T-helper 1 cell treated with Interleukin-12 subunit alpha and Interleukin-12 subunit beta and Interleukin-4 antibody, amounts not matched to agents 30 ng/mL and 1 ng/mL, for 36 hours (primary cell): Measurements from ENCODE around the gene ABCA13. TPM values are rescaled to one million over a fixed set of nuclear protein-coding genes. Genes with fewer than 3 reads are reported as not detected.

ENCODE experiments used
- intact Hi-C: fragments of 100-400 bp; cut with micrococcal nuclease; formaldehyde crosslinking; loops from one replicate; pipeline ENCODE4 v1.15.1; 2024
- total RNA-seq: library from RNA; stranded (reverse); gene quantifications from 2 replicates; pipeline ENCODE4 v1.2.3, GENCODE V29; 2022

Gene ABCA13
- total RNA-seq, 1 donor from 2014 or later = 0.05 TPM

GRCh38 chr7:48627164-48627563 lies 455.9 kb downstream of the ABCA13 start:
- intact Hi-C loops = no loop called here

GRCh38 chr7:48628793-48629349 lies 457.6 kb downstream of the ABCA13 start:
- intact Hi-C loops = no loop called here

DNA sequence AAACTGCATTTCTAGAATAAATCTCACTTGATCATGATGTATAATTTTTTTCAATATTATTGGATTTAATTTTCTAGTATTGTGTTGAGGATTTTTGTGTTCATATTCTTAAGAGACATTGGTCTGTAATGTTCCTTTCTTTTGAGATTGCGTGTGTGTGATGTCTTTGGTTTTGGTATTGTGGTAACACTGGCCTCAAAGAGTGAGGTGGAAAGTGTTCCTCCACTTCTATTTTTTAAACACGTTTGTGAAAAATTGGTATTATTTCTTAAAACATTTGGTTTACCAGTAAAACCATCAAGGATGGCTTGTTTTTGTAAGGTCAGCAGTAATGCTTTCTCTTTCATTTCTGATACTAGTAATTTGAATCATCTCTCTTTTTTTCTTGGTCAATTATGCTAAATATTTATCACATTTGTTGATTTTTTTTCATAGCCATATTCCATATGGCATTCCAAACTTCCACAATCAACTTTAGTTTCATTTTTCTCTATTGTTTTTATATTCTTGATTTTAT lies 462.9 kb downstream of the ABCA13 start:
- intact Hi-C loops = no loop called here

DNA sequence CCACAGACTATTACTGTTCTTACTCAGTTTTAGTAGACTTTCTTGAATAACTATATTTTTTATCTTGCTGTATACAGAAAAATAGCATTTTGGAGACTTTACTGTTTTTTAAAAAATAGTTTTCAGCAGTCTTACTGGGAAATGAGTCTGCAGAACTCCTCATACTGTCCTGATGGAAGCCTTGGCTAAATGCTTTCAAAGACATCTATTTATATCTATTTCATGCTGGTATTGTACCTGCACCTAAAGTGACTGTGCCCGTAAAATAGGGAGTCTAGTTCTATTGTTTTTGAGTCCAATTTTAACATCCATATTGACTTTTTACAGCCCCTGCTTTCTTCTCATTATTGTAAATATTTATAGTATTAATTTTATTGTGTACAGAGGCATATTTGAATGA lies 464.5 kb downstream of the ABCA13 start:
- intact Hi-C loops = loop anchor here (5.0 kb wide), 1 partner anchor 147 kb away; no protein-coding TSS in a partner anchor

DNA sequence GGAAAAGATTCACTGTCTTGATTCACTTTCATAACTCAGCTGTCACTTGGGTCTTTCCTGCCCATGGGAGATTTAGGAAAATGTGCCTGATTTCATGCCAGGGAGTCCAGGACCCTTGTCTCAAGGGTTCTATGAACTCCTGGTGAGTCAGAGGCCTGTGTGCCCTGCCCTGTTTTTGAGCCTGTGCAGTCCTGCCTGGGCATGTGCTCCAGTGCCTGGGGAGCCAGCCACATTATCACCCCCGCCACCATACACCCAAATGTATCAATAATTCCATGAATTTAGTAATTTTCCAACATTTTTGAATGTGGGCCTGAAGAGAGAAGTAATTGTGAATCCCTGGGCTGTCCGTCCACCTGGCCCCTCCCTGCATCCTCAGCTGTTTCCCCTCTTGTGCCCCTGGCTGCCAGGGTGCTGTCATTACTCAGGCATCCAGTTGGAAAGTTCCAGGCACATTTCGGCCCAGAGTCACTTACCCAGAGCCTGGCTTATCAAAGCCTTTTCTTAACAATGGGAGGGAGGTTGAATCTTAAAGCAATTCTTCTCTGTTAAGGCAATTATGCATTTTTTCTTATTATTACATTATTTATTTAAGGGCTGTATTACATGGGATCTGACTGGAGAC lies 465.2 kb downstream of the ABCA13 start:
- intact Hi-C loops = loop anchor here (5.0 kb wide), 1 partner anchor 146 kb away; no protein-coding TSS in a partner anchor

- intact Hi-C loops = loop anchor here (5.0 kb wide), 1 partner anchor 145 kb away; no protein-coding TSS in a partner anchor
These were observed 466.1 kb downstream of the ABCA13 start for GRCh38 chr7:48637382-48637781.

DNA sequence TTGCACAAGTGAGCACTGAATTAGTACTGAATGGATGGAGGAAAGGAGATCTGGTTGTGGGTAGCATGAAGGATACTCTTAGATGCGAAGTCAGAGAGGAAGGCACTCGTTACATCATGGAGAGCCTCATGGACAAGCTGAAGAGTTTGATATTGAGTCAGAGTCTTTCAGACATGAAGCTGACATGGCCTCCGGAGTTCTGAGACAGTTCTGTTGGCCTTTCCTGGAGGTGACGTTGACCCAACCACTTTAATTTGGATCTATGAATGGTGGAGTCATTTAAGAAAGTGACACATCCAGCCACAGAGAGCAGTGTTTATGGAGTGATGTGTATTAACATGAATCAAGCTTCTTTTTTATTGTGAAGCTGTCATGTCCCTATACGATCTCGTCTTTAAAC lies 466.8 kb downstream of the ABCA13 start:
- intact Hi-C loops = loop anchor here (5.0 kb wide), 1 partner anchor 144 kb away; no protein-coding TSS in a partner anchor

DNA sequence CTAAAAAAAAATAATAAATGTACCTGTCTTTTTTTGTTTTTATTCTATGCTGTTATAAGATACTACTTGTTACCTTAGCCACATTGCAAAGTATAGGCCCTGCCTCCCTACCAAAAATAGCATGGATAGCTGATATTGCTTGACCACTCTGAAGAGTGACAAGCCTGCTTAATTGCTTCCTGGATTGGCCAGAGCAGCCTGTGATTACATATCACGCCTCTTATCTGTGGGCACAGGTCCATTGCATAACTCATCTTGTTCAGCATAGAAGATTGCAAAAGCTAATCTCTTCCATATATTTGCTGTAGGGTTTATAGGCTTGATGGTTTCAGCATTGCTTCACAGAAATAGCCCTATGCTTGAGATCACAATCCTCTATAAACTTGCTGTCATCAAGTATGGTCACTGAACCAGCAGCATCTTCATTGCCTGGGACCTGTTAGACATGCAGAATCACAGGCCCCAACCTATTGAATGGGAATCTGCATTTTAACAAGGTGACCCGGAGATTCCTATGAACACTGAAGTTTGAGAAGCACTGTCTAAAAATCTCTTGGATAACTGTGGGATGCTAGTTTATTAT lies 472.3 kb downstream of the ABCA13 start:
- intact Hi-C loops = no loop called here

GRCh38 chr7:48658138-48658537 lies 486.9 kb downstream of the ABCA13 start:
- intact Hi-C loops = no loop called here

GRCh38 chr7:48660306-48660870 lies 489.1 kb downstream of the ABCA13 start:
- intact Hi-C loops = no loop called here

GRCh38 chr7:48664241-48664640 lies 493.0 kb downstream of the ABCA13 start:
- intact Hi-C loops = no loop called here

- intact Hi-C loops = no loop called here
These were observed 494.3 kb downstream of the ABCA13 start for GRCh38 chr7:48665353-48666135.

- intact Hi-C loops = no loop called here
These were observed 496.1 kb downstream of the ABCA13 start for GRCh38 chr7:48667407-48667806.

- intact Hi-C loops = no loop called here
These were observed 500.4 kb downstream of the ABCA13 start for GRCh38 chr7:48671656-48672055.

DNA sequence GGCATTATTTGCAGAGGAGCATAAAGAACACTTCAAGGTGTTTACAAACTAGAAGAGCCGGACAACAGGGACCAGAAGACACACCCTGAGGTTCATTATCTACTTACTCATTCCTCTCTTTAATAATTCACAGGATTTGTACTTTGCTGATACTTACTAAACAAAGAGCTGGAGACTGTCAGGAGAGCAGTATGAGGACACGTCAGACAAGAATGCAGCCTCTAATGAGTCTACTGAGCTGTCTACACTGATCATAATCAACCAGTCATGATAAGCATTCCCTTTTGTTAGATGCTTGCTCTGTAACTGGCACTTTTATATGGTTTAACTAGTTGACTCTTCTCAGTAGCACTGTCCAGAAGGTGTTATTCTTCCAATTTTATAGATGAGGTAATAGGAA lies 509.7 kb downstream of the ABCA13 start:
- intact Hi-C loops = no loop called here

DNA sequence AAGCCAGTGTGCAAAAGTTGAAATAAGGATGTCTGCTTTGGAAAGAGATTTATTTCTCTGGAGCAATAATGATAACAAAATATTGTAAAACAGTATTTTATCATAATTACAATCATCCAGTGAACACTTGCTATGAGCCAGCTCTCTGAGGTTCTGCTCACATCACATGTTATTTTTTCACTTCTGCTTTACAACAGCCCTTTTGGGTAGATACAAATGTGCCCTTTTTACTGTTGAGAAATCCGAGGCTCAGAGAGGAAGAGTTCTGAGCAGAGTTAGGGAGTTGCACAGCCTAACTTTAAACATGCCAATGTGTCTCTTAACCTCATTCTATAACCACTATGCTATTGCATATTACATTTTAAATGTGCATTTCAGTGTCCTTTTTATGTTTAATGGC lies 520.5 kb downstream of the ABCA13 start:
- intact Hi-C loops = no loop called here

Other genes with a start within 250 kb of the ABCA13 start
- 0.07 and 0.12 TPM in 2 replicates for gene PKD1L1, start 223.0 kb upstream of the ABCA13 start, total RNA-seq
- 35.9 and 38.8 TPM in 2 replicates for gene HUS1, start 191.8 kb upstream of the ABCA13 start, total RNA-seq
- gene SUN3, start 142.4 kb upstream of the ABCA13 start, total RNA-seq = not detected in 2 replicates
- gene C7orf57, start 135.9 kb upstream of the ABCA13 start, total RNA-seq = 0.10 TPM in 1 of 2 replicates, not detected in the other
- 79.4 and 79.6 TPM in 2 replicates for gene UPP1, start 82.2 kb upstream of the ABCA13 start, total RNA-seq